ENCODE data around the gene PPM1M.

PPM1M gene

DNA sequence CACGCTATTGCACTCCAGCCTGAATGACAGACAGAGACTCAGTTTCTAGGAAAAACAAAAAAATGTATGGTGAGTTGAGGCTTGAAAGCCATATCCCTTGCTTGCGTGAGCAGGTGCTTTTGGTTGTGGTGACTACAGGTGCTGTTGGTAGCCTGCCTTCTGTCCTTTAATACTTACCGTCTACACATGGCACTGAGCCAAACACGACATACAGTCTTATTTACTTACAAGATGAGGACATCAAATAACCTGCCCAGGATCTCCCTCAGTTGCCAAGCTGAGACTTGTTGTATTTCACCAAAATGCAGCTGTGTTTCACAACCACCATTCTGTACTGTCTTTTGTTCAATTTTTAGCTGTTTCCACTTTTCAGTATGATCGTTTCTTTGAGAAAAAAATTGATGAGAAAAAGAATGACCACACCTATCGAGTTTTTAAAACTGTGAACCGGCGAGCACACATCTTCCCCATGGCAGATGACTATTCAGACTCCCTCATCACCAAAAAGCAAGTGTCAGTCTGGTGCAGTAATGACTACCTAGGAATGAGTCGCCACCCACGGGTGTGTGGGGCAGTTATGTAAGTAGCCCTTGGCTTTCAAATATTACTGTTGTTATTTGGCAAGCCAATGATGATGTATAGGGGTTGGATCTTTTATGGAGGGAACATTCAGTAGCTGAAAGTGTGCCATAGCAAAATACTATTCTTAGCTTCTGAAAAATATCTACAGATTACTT is 41.1 kb upstream of the PPM1M start:
- TF ChIP-seq, protein P1, sequence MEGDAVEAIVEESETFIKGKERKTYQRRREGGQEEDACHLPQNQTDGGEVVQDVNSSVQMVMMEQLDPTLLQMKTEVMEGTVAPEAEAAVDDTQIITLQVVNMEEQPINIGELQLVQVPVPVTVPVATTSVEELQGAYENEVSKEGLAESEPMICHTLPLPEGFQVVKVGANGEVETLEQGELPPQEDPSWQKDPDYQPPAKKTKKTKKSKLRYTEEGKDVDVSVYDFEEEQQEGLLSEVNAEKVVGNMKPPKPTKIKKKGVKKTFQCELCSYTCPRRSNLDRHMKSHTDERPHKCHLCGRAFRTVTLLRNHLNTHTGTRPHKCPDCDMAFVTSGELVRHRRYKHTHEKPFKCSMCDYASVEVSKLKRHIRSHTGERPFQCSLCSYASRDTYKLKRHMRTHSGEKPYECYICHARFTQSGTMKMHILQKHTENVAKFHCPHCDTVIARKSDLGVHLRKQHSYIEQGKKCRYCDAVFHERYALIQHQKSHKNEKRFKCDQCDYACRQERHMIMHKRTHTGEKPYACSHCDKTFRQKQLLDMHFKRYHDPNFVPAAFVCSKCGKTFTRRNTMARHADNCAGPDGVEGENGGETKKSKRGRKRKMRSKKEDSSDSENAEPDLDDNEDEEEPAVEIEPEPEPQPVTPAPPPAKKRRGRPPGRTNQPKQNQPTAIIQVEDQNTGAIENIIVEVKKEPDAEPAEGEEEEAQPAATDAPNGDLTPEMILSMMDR (IDR thresholded peaks at IDR 0.05) = no peak
- H3K27me3 ChIP-seq = no peaks in the 10 kb centered on the region
- H3K9me3 ChIP-seq = no peaks in the 10 kb centered on the region
- H3K4me1 ChIP-seq (ENCODE audit: control insufficient read depth in 1 of 2, insufficient read depth in 1 of 2, low read depth in 1 of 2, low read length in 1 of 2) = peaks cover 70 to 71% of the 10 kb centered on the region in 2 experiments
- peak overlapping the region; percentile 89 for H3K27ac ChIP-seq
- peaks cover 81% of the 10 kb centered on the region for H3K36me3 ChIP-seq
- peak overlapping the region in 1 of 2 experiments; percentile 2 for H3K4me3 ChIP-seq (ENCODE audit: low read depth in 1 of 2, low read length in 1 of 2)

DNA sequence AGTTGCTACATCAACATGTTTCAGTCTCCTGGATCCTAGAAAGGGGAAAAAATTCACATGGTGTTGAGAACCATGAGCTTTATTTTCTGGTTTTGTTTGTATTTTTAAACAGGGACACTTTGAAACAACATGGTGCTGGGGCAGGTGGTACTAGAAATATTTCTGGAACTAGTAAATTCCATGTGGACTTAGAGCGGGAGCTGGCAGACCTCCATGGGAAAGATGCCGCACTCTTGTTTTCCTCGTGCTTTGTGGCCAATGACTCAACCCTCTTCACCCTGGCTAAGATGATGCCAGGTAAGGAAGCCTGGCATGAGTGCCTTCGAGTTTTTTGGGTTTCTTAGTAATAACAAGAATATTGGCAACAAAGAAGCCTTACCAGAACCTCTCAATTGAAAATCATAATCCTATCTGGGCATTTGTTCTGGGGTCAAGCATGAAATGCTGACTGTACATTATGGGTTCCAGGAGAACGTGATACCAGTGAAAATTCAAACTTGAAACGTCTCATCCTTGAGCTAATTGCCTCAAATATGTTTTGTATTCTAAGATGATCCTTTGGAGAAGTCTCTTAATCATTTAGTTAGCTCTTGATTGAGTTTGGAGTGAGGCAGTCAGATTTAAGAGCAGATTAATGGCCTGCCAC is 39.7 kb upstream of the PPM1M start:
- Histone ChIP-seq H3K27ac (peak overlapping the region; percentile 89), H3K36me3 (peaks cover 82% of the 10 kb centered on the region), H3K9me3 (no peaks in the 10 kb centered on the region), H3K4me3 (ENCODE audit: low read depth in 1 of 2, low read length in 1 of 2) (no peak overlapping the region), H3K27me3 (no peaks in the 10 kb centered on the region), H3K4me1 (ENCODE audit: control insufficient read depth in 1 of 2, insufficient read depth in 1 of 2, low read depth in 1 of 2, low read length in 1 of 2) (peaks cover 70 to 71% of the 10 kb centered on the region in 2 experiments)
- TF ChIP-seq, protein P1 (IDR thresholded peaks at IDR 0.05) = no peak

DNA sequence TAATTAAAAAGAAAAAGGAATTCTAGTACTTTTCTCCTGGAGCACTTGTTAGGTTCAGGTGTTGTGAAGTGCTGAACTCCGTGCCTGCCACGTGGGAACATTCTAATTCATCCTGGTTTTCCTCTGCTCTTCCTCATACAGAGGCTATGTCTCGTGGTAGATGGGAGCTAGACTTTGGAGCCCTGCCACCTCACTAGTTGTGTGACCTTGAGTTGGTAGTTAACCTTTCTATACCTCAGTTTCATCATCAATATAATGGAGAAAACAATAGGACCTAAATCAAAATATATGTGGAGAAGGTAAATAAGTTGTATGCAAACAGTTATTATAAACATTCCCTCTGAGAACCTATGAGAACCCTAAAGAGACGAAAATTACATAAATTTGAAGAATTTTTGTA is 37.0 kb upstream of the PPM1M start:
- Histone ChIP-seq H3K27ac (peak overlapping the region; percentile 88), H3K9me3 (no peaks in the 10 kb centered on the region), H3K27me3 (no peaks in the 10 kb centered on the region), H3K36me3 (peaks cover 94% of the 10 kb centered on the region), H3K4me3 (ENCODE audit: low read depth in 1 of 2, low read length in 1 of 2) (no peak overlapping the region), H3K4me1 (ENCODE audit: control insufficient read depth in 1 of 2, insufficient read depth in 1 of 2, low read depth in 1 of 2, low read length in 1 of 2) (peaks cover 62 to 66% of the 10 kb centered on the region in 2 experiments)
- TF ChIP-seq, protein P1 (IDR thresholded peaks at IDR 0.05) = no peak

DNA sequence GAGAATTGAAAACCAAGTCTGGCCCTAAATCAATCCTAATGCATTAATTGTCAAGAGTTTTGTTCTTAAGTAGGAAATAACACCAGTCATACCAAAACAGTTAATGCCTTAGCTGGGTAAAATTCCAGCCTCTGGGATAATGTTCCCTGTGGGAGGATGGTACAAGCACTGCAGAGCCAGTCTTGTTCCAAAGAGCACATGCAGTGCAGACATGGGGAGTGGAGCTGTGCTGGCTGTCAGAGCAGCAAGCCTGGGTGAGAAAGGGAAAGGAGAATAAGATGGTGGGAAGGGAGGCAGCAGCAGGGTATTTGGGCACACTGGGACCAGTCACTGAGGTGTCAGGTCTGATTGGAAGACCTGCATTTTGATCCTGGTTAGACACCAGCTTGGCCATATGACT is 35.5 kb upstream of the PPM1M start:
- Histone ChIP-seq H3K4me1 (ENCODE audit: control insufficient read depth in 1 of 2, insufficient read depth in 1 of 2, low read depth in 1 of 2, low read length in 1 of 2) (peaks cover 49 to 63% of the 10 kb centered on the region in 2 experiments), H3K27ac (peak overlapping the region; percentile 88), H3K36me3 (peaks cover 94% of the 10 kb centered on the region), H3K4me3 (ENCODE audit: low read depth in 1 of 2, low read length in 1 of 2) (peak overlapping the region; percentile 25 to 37), H3K27me3 (no peaks in the 10 kb centered on the region), H3K9me3 (no peaks in the 10 kb centered on the region)
- TF ChIP-seq, protein P1 (IDR thresholded peaks at IDR 0.05) = no peak

DNA sequence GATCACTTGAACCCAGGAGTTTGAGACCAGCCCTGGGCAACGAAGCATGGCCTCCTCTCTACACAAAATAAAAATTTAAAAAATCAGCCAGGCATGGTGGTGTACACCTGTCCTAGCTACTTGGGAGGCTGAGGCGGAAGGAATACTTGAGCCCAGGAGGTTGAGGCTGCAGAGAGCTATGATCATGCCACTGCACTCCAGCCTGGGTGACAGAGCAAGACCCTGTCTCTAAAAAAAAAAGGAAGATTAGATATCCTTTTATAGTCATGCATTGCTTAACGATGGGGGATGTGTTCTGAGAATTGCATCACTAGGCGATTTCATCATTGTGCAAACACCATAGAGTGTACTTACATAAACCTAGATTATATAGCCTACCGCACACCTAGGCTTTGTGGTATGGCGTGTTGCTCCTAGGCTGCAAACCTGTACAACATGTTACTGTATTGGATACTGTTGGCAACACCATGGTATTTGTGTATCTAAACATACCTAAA is 35.0 kb upstream of the PPM1M start:
- H3K27me3 ChIP-seq = no peaks in the 10 kb centered on the region
- H3K4me3 ChIP-seq (ENCODE audit: low read depth in 1 of 2, low read length in 1 of 2) = peak overlapping the region; percentile 25 to 37
- TF ChIP-seq, protein P1 (IDR thresholded peaks at IDR 0.05) = no peak
- H3K36me3 ChIP-seq = peaks cover 94% of the 10 kb centered on the region
- H3K27ac ChIP-seq = peak overlapping the region; percentile 88
- H3K4me1 ChIP-seq (ENCODE audit: control insufficient read depth in 1 of 2, insufficient read depth in 1 of 2, low read depth in 1 of 2, low read length in 1 of 2) = peaks cover 44 to 62% of the 10 kb centered on the region in 2 experiments
- H3K9me3 ChIP-seq = no peaks in the 10 kb centered on the region

Measured in neutrophil (primary cell).